ENCODE results near the gene TMBIM1.
"Not testable (repeated sequence)": the region's sequence is repeated elsewhere in the genome, so short reads cannot be mapped to it uniquely, and the experiment has no call there.

Gene TMBIM1

DNA sequence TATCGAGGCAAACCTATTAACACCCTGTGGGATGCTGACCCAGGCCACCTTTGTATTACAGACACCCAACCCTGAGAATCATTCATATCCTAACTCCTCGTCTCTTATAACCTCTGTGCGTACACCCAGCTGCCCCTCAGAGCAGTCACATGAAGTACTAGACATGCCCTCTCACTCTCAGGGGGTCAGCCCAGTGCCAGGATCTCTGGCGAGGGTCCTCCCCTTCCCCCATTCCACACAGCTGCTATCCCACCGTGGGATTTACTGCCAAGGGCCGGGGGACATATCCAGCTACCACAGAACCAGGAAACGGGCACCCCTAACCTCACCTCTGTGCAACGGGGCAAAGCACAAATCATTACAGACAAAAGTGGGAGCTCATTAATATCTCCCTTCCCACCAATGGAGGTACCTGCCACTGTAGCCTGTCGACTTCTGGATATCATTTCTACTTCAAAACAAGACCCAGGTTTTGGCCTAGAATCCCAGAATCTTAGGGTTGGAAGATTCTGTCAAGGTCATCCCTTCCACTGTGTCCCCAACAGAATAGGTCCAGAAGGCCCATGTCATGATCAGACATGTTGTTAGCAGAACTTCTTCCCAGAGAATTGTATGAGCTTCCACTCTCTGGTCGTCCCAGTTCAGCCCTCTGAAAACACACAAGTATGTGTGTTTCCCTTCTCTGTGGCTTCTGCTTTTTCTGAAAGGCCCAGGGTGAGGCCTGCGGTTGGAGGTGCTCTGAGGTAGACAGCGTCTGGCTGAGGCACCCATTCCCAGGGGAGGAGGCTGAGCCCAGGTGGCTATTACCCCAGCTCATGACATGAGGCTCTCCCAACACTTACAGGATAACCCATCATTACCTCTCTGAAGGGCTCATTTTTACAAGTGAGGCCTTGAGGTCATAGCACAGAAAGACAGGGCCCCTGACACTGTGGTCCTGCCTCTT, 1.7 kb downstream of the TMBIM1 start:
- peak; percentile 38 to 52 (median 44) for DNase-seq

DNA sequence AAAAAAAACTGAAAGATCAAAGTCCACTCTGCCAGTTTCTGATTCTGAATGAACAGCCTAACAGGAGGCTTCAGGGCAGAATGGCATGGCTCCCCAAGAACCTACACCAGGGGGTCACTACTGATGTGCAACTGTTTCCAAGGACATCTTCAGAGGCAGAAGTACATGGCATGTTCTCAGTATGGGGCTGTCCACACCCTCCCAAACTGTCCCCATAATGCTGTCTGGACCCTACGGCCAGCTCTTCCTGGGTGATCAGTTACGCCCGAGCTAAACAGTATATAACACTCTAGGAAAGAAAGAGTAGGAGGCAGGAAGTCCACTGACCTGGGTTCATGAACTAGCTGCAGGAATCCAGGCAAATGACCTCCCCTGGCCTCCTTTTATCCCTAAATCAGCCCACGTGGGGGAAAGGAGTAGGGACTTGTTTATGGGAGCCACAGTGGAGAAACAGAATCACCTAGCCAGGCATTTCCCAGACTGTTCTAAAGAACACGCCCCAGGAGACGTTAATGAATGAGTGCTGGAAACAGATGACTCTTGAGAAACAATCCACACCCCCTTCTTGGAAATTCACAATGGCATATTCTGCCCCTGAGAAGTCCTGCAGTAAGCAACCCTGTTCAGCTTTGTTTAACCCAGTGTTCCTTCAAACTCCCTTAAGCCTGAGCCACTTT, 2.5 kb downstream of the TMBIM1 start:
- DNase-seq, result no peak

DNA sequence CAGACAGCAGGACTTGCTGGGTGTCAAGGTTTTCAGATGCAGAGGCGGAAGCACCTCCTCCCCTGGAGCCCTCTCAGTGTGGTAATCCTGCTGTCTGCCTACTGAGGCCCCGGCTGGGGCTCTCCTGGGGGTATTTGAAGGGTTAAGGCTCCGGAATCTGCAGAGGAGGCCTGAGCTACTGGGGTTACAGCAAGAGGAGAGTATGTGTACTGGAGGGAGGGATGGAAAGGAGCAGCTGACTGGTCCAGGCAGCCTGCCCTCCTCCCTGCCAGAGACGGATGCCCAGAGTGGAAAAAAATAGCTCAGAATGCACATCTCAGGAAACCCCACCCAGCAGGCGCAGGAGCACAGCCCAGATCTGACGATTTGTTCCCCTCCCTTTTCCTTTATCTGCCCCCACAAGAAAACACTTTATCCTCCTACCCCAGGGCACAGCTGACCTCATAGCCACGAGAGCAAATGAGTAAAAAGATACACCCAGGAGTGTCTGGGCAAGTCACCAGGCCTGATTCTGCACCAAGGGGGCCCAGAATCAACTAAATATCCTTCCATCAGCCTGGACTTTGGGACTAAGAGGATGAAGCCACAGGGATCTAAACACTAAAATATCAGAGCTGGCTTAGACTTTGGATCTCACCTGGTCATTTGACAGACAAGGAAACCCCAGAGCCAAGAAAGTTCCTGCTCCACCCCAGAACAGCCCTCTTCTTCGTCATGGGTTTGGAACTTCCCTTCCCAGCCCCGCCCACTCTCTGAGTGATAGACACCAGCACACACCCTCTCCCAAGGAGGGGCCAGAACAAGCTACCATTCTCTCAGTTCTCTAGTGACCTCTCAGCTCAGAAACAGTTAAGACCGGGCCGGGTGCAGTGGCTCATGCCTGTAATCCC, 5.5 kb downstream of the TMBIM1 start:
- DNase-seq, result peak; percentile 77 to 88 (median 78)

DNA sequence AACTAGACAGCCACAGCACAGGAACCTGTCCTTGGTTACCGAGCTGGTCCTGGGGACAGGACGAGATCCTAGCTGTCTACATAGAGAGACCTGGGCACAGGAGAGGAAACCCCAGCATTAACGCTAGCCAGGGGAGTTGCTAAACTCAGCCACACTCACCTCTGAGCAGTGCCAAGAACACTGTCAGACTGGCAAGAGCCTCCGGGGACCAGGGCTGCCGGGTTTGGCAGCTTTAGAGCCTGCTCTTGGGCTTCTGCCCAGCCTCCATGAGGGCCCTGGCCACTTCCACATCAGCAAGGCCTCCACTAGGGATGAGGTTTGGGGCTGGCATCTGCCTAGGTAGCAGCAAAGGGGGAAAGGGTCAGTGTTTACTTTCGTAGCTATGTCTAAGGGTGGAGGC, 6.7 kb downstream of the TMBIM1 start:
- DNase-seq, result no peak

DNA sequence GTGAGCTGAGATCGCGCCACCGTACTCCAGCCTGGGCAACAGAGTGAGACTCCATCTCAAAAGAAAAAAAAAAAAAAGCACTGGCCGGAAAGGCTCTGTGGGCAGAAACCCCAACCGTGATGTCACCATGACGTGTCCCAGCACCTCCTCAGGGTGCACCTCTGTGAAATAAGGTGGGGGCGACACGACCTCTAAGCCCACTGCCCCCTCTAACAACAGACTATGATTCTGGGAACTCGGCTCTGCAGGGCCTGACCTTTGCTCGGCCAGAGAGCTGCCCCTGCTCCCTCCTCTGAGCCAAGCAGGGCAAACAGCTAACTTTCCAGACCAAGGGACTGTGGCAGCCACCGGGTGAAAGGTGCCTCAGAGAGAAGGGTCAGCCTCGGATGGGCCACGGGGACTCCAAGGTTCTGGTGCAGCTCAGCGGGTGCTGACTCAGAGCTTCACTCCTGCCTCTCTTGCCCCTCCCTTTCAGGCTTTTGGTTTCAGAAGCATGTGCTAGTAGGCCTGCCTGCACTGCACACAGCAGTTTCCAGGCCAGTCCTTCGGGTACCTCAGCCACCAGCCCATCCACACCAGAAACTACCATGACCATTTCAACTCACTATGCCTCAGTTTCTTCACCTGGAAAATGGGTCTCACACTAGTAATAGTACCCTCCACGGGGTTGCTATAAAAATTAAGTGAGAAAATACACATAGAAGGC, 8.0 kb downstream of the TMBIM1 start:
- DNase-seq, result peak in 3 of 5 donors; percentile 44 to 80 (median 45)

DNA sequence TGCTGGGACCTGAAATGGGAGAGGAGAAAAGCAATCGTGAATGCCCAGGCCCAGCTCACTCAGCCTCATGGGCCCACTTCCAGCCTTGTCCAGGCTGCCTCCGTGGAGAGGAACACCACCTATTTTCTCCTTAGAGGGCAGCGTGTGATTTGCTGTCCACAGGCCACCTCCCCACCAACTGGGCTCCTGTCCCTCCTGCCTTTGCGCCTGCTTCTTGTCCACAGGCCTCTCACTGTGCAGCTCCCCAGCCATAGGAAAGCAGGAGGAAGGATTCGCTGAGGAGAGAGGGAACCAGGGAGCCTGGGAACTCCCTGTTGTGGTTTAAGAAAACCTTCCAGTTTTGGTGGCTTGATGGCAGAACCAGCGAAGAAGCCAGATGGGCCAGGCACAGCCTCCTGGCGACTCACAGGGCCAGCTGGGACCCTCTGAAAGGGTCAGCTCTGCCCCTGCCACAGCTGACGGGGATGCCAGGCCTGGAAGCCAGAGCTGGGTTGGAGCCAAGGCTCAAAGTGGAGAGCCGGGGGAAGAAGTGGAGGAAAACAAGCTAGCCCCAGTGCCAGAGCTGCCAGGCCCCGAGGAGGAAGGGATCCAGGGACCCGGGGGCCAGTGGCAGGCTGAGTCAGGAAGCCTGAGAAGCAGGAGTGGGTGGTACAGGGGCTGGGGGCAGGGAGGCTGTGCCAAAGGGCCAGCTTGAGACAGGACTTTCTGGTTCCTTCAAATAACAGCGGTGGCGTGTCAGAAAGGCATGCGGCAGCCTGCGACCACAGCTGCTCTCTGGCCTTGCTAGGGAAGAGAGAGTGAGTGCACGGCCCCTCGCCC, 9.9 kb downstream of the TMBIM1 start:
- no peak for DNase-seq

DNA sequence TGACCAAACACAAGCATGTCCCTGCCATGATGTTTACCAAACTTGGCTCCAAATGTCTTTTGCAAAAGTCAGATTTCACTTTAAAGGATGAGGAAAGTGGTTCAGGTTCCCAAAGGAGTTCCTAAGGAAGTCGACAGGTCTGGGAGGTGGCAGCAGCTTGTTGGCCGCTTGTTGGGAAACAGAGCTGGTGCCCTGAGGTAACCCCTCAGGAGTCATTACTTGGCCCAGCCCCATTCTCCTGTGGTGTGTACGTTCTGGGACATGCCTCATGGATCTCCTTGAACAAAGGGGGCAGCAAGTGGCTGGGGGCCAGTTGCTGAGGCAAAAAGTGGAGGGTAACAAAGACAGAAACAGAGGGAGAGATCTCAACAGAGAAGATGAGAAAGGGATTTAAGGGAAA, 10.9 kb downstream of the TMBIM1 start:
- no peak for DNase-seq

DNA sequence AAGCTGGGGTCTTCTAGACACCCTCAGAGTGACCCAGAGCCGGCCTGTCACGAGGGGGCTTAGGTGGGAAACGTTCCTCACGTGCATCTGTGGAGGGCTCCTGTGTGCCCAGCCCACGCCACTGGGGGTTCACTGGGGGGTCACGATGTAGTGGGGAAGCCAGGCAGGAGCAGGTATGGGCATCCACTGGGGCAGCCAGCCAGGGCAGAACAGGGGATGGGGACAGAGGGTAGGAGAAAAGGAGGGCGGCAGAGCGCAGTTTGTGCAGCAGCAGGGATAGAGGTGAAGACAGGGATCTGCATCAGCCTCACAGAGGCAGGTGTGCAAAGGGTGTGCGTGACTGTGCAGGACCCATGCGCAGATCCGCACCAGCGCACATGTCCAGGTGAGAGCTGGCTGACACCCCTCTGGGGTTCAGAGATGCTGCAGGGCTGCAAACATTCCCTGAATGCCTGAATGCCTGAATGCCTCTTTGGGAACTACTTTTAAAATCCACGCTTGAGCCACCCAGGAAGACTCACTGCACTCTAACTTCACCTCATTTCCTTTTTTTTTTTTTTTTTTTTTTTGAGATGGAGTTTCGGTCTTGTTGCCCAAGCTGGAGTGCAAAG, 11.9 kb downstream of the TMBIM1 start:
- no peak for DNase-seq

DNA sequence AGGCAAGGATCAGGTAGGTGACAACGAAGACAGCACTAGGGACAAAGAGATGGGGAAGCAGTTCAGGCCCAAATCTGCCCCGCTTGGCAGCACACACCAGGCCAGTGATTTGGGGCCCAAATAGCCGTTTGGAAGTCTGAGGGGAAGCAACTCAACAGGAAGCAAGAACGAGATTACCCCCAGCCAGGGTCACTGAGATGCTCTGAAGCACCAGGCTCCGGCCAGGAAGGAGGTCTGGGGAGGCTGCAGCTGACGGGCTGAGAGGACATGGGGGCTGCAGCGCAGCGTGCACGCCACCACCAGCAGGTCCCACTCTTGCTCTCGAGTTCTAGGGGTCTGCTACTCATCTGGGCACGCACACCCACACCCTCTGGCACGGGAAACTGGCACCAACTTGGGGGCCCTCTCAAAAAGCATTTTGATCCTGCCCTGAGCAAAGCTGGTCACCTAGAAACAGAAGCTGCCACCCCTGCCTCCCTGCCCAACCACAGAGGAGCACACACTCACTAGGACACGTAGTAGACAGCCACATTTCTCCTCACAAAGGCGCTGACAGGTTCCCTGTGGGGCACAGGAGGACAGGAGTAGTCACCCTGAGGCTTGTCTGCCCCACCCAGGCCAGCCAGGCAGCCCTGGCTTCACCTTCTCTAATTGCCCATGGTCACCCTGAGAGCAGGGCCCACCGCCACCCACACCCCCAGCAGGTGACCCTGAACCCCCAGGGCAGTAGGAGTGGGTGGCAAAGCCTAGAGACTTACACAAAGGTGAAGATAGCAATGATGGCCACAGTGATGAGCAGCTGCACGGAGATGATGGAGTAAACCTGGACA, 13.6 kb downstream of the TMBIM1 start:
- DNase-seq, result no peak

DNA sequence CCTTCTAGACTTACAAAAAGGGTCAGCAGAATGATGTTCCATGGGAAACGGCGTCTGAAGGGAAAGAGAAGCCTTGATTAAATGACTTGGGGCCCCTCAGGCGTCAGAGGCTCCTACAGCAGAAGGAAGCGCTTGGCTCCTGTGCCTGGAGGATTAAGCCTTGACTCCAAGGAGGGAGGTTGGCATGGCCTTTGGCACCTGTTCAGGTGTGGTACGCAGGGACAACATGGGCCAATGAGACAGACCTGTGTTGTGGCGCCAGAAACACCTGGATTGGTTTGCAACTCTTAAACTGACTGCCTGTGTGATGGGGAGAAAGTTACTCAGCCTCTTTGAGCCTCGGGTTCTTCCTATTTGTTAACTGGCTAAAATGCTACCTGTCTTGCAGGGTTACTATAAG, 14.4 kb downstream of the TMBIM1 start:
- DNase-seq, result no peak

DNA sequence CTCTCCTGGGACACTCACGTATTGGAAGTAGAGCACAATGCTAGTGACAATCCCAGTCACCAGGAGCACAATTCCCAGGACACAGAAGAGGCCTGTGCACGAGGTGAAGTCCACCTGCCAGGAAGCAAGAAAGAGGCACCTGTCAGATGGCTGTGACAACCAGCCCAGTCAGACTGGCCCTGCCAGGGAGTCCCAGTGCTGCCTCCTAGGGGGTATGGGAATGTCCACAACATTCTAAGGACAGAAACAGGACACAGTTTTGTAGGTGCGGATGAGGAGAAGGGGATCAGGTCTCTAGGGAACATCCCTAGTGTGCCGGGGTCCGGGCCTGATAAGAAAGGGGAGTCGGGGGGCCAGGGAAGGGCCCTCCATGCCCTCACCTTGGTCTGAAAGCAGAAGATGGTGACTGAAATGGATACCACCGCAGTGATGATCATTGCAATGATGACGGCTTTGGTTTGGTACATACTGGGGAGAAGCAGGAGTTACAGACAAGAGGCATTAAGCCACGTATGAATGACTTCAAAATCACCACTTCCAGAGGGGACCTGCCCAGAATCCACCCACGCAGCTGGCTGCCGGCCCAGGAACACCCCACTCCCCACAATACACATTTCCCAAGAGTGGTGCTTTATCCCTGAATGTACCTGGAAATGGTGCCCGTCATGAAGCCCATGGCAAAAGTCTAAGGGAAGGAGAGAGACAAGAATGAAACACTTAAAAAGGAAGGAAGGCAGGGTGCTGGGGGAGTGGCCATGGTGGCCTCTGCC, 15.1 kb downstream of the TMBIM1 start:
- DNase-seq, result no peak

DNA sequence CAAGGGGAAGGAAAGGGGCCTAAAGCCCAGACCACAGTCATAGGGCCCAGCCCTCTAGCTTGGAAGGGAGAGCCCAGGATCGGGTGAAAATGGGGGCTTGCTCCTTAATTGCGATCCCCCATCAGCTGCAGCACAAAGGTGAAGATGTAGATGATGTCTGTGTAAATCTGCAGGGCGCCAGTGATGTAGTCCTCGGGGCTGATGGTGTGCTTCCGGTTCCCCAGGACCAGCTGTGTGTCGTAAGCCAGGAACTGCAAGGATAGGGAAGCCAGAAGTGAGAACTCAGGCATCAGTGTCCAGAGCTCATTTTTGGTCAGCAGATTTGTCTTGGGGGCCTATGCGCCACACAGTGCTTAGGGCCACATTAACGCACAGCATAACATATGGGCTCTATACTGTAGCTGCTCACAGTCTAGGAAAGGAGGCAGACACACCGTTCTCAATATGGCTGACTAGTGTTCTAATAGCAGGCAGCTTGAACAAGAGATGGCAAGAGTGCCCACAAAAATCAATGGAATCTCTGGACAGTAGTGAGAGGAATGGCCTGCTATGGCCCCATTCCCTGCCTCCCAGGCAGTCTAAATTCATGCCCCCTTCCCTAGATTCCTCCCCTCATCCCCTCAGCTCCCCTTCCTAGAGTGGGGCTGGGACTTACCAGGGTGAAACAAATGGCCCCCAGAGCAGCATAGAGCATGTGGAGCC, 16.8 kb downstream of the TMBIM1 start:
- DNase-seq, result no peak

DNA sequence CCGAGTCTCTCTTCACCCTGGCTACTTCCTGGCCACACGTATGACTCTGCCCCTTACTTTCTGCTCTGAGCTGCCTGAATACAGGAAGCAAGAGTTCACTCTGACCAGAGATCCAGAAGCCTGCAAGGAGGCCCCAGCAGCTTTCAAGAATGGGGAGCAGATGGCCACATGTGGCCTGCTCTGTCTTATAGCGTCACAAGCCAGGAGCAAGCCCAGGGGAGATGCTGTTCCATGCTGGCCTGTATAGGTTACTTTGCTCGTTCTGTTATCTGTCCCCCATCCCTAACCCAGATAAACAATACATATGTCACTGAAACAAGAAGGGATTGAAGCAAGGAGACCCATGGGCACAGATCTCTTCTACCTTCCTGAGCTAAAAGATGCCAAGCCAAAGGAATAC, 17.7 kb downstream of the TMBIM1 start:
- DNase-seq, result no peak

DNA sequence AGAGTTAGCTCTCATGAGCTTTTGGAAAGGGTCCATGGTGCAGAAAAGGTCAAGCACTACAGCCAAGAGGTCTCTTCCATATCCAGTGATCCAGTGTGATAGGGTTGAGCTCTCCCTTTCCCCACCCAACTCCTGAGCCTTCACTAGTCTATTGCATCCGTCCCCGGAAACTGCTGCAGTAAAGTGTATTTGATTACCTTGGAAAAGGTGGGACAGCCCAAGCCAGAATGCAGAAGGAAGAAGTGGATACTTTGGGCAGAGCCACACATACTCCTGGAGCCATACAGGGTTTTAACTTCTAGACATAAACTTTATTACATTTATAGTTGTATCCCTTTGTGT, 18.4 kb downstream of the TMBIM1 start:
- DNase-seq, result no peak

DNA sequence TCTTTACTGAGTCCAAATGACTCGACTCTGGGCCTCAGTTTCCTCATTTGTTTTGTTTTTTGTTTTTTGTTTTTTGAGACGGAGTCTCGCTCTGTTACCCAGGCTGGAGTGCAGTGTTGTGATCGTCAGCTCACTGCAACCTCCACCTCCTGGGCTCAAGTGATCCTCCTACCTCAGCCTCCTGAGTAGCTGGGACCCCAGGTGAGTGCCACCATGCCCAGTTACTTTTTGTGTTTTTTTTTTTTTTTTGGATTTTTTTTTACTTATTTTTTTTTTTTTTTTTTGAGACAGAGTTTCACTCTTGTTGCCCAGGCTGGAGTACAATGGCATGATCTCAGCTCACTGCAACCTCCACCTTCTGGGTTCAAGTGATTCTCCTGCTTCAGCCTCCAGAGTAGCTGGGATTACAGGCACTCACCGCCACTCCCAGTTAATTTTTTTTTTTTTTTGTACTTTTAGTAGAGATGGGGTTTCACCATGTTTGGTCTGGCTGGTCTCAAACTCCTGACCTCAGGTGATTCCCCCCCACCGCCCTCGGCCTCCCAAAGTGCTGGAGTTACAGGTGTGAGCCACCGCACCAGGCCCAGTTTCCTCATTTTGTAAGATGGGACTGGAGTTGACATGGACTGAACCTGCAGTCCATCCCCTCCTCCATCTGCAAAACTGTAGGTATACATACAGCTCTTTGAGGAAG, 18.9 kb downstream of the TMBIM1 start:
- not testable (repeated sequence) for DNase-seq

DNA sequence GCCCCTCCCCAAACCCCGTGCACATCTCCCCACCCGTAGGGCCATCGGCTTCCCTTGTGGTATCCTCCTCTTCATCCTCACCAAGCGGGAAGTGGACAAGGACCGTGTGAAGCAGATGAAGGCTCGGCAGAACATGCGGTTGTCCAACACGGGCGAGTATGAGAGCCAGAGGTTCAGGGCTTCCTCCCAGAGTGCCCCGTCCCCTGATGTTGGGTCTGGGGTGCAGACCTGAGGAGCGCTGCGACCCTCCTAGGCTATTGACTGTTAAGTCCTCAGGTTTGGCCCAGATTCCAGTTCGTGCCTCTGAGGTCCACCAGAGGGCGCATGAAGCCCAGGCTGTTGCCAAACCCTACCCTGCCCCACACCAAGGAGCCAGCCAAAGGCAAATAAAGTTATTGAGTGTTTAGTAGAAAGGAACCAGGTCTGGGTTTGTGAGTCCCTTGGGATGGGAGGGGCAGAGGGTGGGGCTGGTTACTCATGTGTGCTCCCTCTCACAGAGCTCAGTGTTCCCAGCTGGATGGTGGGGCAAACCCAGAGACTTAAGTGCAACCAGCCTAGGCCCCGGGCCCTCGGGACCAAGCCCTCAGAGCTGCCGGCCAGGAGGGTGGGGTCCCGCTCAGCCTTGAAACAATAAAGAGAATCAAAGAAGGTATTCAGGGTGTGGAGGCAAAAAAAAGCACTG, 19.6 kb downstream of the TMBIM1 start:
- peak; percentile 57 to 76 (median 70) for DNase-seq

DNA sequence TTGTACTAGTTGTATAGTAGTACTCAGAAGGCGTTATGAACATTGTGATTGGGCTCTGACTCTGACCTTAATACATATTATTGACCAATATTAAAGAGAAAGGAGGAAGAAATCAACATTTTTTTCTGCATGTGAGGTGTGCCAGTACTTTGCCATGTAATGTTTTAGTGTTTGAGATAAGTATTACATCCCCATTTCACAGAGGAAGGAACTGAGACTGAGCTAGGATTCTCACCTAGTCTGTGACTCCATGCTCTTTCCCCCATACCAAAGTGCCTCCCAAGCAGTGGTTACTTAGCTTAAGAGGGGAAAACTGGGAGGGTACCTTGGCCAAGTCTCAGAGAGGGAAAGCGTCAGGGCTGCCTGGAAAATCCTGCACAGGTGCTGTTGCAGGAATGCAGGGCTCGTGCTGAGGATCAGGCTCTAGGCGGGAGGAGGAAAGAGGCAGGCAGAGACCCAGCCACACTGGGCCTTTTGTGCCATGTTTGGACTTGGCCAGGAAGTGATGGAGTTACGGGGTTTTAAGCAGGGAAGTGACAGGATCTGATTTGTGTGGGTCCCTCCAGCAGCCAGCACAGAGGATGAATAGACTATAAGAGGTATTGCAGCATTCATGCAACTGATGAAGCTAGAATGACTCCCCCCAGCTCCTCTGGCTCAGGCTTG, 20.3 kb downstream of the TMBIM1 start:
- no peak for DNase-seq
